Calu3 (cell line): ENCODE results near the gene SLC9A2. TPM values are rescaled to one million over a fixed set of nuclear protein-coding genes. Genes with fewer than 3 reads are reported as not detected.
A peak's percentile ranks its signal among the peaks of the same experiment; 100 is the strongest.

Source experiments
- BruUV-seq: library from RNA; stranded (reverse); fragments of 400-500 nt; replicated peaks from 2 replicates; lab custom pipeline; 2021; lab: Mats Ljungman, UMichigan
- CTCF ChIA-PET: fragments of 300-600 bp; sonication (Branson Sonifier 250); formaldehyde crosslinking; loops from one replicate; lab custom pipeline; 2022; ENCODE audit warnings: antibody characterized with exemption; lab: Charles Lee
- DNase-seq: peaks from one replicate; pipeline ENCODE4 v3.0.0; 2022
- H3K27ac Mint-ChIP-seq: one replicate; pipeline ENCODE4 v1.8.0; 2022; ENCODE audit warnings: mixed read lengths; ENCODE audit not compliant: unreplicated experiment
- H3K27me3 Mint-ChIP-seq: one replicate; pipeline ENCODE4 v1.8.0; 2022; ENCODE audit warnings: mixed read lengths; ENCODE audit not compliant: unreplicated experiment
- H3K36me3 Mint-ChIP-seq: one replicate; pipeline ENCODE4 v1.8.0; 2022; ENCODE audit warnings: mild to moderate bottlenecking, moderate library complexity, mixed read lengths; ENCODE audit not compliant: insufficient read depth, unreplicated experiment
- H3K4me1 Mint-ChIP-seq: one replicate; pipeline ENCODE4 v1.8.0; 2022; ENCODE audit warnings: mild to moderate bottlenecking, low read depth, mixed read lengths; ENCODE audit not compliant: unreplicated experiment
- H3K4me3 Mint-ChIP-seq: one replicate; pipeline ENCODE4 v1.8.0; 2022; ENCODE audit warnings: mild to moderate bottlenecking, low read depth, moderate library complexity, mixed read lengths; ENCODE audit not compliant: unreplicated experiment
- H3K9me3 Mint-ChIP-seq: one replicate; pipeline ENCODE4 v1.8.0; 2022; ENCODE audit warnings: low read depth, mixed read lengths; ENCODE audit not compliant: unreplicated experiment
- intact Hi-C: fragments of 100-400 bp; cut with micrococcal nuclease; formaldehyde crosslinking; loops from one replicate; pipeline ENCODE4 v1.10.0; 2022; ENCODE audit not compliant: unreplicated experiment
- total RNA-seq: library from RNA; stranded (reverse); gene quantifications from 2 replicates; pipeline ENCODE4 v1.2.3, GENCODE V29; 2022
- TF ChIP-seq, protein P1 (sequence below): fragments of 200-600 bp; IDR thresholded peaks from one replicate; pipeline ENCODE4 v1.8.0; 2022; ENCODE audit warnings: antibody characterized with exemption; ENCODE audit not compliant: unreplicated experiment

The SLC9A2 gene
- total RNA-seq, 1 experiment from 2014 or later: 5.7 TPM

DNA sequence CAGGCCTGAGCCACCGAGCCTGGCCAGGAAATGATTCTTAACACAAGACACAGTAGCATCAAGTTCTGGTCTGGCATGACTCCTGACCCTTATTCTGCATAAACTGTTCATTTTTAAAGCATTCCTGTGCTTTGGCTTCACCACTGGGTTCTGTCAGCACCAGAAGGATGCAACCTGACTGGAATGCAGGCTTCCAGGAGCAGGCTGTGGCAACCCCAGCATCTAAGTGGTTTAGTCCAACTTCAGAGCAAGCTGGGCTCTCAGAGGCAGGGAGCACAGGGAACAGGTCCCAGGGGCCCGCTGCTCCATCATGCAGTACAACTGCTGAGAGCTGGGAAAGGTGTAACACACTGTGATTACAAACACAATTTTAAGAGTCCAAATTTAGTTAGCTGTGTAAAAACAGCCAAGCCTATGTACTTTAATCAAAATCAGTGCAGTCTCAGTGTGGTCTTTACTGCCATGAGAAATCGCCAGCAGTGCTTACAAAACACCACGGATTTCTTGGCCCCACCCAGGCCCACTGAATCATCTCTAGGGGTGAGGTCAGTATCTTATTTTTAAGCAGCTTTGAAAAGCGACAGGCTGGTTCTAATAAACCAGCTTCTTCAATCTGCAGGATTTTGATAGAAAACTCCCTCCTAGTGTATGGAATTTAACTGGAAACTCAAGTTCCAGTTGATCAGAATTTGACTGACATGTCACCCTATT, 98.1 kb downstream of the SLC9A2 start:
- CTCF ChIA-PET: interaction anchor here (0.5 kb wide), 1 partner anchor 148 kb away, joined by 3 read pairs; no protein-coding TSS in a partner anchor
- no peaks in the 10 kb centered on the region for H3K9me3 Mint-ChIP-seq
- peaks cover 7% of the 10 kb centered on the region for H3K36me3 Mint-ChIP-seq
- intact Hi-C loops: no loop called here
- H3K4me3 Mint-ChIP-seq: no peak overlapping the region
- peak overlapping the region; percentile 28 for H3K27ac Mint-ChIP-seq
- no peaks in the 10 kb centered on the region for H3K27me3 Mint-ChIP-seq
- no TSS peak for BruUV-seq
- H3K4me1 Mint-ChIP-seq: no peaks in the 10 kb centered on the region
- no peak for DNase-seq
- TF ChIP-seq, protein P1, sequence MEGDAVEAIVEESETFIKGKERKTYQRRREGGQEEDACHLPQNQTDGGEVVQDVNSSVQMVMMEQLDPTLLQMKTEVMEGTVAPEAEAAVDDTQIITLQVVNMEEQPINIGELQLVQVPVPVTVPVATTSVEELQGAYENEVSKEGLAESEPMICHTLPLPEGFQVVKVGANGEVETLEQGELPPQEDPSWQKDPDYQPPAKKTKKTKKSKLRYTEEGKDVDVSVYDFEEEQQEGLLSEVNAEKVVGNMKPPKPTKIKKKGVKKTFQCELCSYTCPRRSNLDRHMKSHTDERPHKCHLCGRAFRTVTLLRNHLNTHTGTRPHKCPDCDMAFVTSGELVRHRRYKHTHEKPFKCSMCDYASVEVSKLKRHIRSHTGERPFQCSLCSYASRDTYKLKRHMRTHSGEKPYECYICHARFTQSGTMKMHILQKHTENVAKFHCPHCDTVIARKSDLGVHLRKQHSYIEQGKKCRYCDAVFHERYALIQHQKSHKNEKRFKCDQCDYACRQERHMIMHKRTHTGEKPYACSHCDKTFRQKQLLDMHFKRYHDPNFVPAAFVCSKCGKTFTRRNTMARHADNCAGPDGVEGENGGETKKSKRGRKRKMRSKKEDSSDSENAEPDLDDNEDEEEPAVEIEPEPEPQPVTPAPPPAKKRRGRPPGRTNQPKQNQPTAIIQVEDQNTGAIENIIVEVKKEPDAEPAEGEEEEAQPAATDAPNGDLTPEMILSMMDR: no peak

DNA sequence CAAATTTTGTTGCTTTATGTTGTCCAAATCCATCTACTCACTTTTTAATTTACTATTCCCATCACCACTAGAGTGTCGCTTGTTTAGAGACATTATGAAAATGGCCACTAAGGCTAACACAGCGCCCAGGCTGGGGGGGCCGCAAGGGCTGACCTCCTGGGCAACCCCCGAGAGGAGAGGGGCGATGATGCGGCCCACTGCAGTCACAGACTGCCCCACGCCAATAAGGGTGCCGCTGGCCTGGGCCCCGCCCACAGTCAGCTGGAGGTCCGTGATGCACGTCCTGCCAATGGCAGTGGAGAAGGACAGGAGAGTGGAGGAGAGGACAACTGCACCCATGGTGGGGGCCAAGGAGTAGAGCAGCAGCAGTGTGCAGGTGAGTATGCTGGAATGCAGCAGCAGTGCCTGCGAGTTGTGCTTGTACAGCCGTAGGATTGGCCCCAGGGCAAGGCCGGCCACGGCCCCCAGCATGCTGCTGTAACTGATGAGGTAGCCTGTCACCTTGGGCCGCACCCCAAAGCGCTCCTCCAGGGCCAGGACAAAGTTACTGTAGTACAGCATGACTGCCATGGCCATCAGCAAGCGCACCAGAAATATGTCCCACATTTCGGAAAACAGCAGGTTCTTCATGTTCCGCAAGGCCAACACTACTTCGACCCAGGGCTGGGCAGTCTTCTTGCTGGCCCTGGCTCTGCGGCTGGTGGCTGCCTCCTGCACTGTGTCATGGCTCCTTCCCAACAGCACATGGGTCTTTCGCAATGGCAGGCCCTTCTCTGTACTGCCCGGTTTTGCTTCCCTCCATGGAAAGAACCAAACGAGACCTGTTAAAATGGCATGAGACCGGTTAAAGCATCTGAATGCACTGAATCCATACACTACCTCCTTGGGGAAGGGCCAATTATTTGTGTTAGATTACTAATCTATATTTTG, 99.3 kb downstream of the SLC9A2 start:
- CTCF ChIA-PET: no interaction called here

DNA sequence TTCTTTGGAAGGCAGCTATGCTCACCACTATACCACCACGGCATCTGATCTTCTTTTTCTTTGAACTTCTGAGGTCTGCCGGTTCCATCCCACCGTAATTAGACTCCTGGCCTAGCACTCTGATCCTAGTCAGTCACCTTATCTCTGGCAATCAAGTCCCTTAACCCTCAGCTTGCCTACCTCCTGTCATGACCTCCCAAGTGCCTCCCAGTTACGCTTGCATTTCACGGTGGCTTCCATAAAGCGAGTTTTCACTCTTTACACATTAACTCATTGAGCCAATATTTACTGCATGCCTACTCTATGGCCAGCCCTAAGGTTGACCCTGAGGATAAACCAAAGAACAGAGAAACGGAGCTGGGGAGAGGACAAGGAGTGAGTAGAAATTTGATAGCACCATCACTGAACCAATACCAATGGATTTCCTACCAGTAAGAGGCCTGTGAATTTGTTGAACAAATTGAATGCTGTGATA, 104.7 kb downstream of the SLC9A2 start:
- no TSS peak for BruUV-seq
- TF ChIP-seq, protein P1: no peak
- intact Hi-C loops: no loop called here
- DNase-seq: no peak
- Mint-ChIP-seq H3K4me3 (no peak overlapping the region), H3K27ac (no peak overlapping the region), H3K4me1 (no peaks in the 10 kb centered on the region), H3K36me3 (peaks cover 25% of the 10 kb centered on the region), H3K9me3 (no peaks in the 10 kb centered on the region), H3K27me3 (no peaks in the 10 kb centered on the region)
- CTCF ChIA-PET: no interaction called here

More for the DNA sequence above, 99.3 kb downstream of the SLC9A2 start:
- TF ChIP-seq, protein P1: no peak
- BruUV-seq: no TSS peak
- peak overlapping the region; percentile 28 for H3K27ac Mint-ChIP-seq
- DNase-seq: no peak
- H3K36me3 Mint-ChIP-seq: peaks cover 14% of the 10 kb centered on the region
- H3K4me3 Mint-ChIP-seq: no peak overlapping the region
- H3K9me3 Mint-ChIP-seq: no peaks in the 10 kb centered on the region
- intact Hi-C loops: no loop called here
- H3K4me1 Mint-ChIP-seq: no peaks in the 10 kb centered on the region
- H3K27me3 Mint-ChIP-seq: no peaks in the 10 kb centered on the region

DNA sequence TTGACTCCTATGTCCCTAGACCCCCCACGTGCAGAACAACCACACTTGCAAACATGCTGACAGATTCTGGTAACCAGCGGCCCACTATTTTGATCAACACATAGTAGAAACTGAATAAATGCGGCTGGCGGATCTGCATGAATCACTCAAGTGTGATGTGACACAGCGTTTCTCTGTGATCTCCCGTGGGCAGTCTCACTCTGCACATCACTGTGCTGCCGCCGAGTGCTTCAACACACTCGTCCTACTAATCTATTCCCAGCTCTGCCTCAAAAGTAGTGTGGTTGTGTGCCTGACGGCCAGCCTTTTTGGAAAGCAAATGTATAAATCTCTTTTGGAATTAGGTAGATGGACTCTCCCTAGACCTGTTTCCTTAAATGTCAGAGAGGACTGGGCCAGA, 105.2 kb downstream of the SLC9A2 start:
- CTCF ChIA-PET: no interaction called here
- H3K27ac Mint-ChIP-seq: no peak overlapping the region

More for the DNA sequence above, 105.2 kb downstream of the SLC9A2 start:
- TF ChIP-seq, protein P1: no peak
- no peak for DNase-seq
- no TSS peak for BruUV-seq
- H3K27me3 Mint-ChIP-seq: no peaks in the 10 kb centered on the region
- H3K4me1 Mint-ChIP-seq: no peaks in the 10 kb centered on the region
- H3K4me3 Mint-ChIP-seq: no peak overlapping the region
- intact Hi-C loops: no loop called here
- H3K36me3 Mint-ChIP-seq: peaks cover 25% of the 10 kb centered on the region
- H3K9me3 Mint-ChIP-seq: no peaks in the 10 kb centered on the region
